Kidney capillary endothelial cell (primary cell): ENCODE results near the gene PYM1.
"Not testable (repeated sequence)": the region's sequence is repeated elsewhere in the genome, so short reads cannot be mapped to it uniquely, and the experiment has no call there.

ENCODE experiments used
- DNase-seq: peaks from one replicate; pipeline ENCODE4 v3.0.0-alpha.2; 2018; ENCODE audit warnings: low spot score

PYM1 gene

DNA sequence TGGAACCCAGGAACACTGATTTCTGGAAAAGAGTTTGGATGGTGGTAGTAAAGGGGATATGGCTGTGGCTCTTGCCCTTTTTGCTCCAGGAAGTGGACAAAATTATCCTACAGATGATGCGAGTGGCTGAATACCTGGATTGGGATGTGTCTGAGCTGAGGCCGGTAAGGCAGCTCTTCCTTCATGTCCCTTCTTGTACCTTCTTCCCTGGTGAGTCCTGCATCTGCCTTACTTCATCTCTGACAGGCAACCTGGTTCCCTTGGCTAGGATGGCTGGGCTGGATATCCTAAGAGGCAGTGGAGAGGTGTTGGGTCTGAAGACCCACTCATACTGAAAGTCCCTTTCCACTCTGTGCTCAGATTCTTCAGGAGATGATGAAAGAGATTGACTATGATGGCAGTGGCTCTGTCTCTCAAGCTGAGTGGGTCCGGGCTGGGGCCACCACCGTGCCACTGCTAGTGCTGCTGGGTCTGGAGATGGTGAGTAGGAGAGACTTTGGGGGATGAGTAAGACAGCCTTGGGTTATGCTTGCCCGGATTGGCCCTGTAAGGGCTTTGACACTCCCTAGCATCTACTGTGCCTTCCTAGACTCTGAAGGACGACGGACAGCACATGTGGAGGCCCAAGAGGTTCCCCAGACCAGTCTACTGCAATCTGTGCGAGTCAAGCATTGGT is 11.3 kb upstream of the PYM1 start:
- DNase-seq, result no peak

DNA sequence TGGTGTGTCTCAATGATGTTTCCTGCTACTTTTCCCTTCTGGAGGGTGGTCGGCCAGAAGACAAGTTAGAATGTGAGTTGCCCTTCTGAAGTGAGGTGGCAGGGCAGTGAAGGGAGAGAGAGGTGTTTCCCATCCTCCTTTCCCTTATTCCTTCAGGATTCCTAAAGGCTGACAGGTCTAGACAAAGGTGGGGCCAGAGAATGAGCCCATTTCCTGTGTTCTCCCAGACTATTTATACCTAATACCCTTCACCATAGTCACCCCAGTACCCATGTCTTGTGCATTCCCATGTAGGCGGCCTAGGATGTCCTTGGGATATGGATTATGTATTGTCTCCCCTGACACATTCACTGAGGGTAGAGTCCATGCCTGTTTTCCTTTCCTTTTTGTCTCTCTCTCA is 10.3 kb upstream of the PYM1 start:
- peak; percentile 24 for DNase-seq

DNA sequence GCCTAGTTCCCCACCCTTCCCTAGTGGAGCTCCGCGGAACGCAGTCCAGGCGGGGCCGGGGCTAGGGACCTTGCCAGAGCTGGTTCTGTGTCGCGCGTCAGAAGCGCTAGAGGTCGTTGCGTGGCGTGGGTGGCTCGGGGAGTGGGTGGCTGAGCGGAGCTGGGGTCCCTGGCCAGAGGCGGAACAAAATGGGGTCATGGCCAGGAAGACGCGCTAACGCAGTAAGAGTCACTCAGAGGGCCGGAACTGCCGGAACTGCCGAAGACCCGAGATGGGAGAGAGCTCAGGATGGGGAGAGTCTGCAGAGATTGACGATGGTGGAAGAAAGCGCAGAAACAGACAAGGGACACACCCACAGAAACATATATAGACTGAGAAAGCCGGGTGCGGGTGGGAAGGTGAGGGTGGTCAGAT is 8.1 kb upstream of the PYM1 start:
- DNase-seq, result peak; percentile 36

DNA sequence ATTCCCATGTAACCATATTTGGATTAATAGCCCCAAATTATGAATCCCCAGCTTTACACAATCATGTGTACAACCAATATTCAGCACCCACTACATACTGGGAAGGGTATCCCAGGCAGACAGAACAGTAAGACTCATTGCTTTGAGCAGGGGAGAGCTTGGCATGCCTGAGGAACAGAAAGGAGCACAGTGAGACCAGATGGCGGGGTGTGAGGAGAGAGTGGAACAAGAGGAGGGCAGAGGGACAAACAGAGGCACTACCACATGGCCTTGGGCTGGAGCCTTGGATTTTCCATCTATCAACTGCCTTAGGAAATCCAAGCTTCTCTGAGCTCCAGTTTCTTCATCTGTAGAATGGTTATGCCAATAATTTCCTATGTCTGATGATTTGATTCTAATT is 7.1 kb upstream of the PYM1 start:
- no peak for DNase-seq

DNA sequence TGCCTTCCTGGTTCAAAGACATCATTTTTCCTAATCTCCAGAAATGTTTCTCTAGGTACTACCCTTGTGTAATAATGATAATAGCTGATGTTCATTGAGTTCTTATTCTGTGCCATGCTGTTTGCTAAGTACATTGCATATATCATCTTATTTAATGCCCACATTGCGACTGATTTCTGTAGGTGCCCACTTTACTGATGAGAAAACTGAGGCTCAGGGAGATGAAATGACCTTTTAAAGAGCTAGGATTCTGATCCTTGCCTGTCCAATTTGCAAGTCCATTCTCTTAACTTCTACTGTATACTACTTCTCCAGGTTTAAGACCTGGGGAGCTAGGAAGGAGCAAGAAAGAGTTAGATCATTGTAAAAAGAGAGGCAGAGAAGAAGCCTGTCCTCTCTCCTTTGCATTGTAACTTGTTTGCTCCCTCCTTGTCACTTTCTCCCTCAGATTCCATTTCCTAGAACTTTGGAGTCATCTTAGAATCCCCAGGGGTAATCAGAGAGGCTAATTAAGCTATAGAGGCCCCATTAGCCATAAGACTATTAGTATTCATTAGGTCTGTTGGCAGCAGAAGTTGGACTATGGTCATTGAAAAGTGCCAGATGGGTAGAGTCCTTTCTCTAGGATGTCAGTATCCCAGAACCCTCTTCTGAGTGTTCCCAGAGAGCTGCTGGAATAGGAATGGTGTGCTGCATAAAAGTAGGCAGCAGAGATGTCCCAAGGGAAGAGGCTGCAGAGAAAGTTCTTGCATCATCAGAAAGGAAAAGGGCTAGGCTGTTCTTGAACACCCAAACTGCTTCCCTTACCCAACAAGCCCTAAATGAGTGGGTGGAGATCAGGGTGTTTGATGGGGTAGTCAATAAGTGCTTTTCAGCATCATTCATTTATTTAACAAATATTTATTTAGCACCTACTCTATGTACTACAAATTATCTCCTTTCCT is 6.4 kb upstream of the PYM1 start:
- no peak for DNase-seq

DNA sequence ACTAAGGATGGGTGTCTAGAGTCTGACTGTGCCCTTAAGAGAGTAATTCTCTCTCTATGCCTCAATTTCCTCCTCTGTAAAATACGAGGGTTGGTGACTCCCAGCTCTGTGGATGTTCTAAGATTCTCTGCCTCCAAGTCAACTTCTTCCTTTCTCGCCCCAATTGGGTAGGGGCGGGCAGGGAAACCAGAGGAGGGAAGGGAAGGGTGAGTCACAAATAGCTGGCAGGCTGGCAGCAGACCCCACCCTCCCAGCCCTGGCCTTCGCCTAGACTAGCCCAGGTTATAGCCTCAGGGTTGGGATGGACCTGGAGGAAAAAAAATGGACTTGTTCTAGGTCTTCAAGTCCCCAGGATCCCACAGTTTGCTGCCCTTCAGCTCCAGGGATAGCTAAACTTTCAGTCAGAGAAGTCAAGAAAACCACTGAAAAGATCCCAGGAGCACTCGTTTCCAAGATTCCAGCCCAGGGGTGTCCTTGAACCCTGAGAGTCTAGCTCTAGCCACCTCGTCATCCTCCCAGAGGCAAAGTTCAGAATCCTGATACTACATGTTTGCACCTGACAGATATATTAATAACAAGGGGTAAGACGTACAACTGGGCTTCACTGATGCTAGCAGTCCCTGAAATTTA is 5.6 kb upstream of the PYM1 start:
- DNase-seq, result peak; percentile 28

DNA sequence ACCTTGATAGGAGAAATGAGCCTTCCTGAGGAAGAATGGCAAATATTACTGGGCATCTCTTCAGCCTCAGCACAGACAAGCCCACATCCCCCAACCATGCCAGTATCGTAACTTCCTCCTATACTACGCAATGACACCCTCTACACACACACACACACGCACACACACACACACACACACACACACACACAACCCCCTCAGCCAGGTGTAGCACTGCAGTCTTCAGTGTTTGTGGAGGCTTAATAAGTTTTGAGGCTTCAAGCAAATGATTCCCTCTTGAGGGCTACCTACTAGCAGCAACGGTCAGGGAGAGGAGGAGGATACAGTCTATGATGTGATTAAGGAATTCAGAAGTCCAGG is 4.8 kb upstream of the PYM1 start:
- peak; percentile 24 for DNase-seq

DNA sequence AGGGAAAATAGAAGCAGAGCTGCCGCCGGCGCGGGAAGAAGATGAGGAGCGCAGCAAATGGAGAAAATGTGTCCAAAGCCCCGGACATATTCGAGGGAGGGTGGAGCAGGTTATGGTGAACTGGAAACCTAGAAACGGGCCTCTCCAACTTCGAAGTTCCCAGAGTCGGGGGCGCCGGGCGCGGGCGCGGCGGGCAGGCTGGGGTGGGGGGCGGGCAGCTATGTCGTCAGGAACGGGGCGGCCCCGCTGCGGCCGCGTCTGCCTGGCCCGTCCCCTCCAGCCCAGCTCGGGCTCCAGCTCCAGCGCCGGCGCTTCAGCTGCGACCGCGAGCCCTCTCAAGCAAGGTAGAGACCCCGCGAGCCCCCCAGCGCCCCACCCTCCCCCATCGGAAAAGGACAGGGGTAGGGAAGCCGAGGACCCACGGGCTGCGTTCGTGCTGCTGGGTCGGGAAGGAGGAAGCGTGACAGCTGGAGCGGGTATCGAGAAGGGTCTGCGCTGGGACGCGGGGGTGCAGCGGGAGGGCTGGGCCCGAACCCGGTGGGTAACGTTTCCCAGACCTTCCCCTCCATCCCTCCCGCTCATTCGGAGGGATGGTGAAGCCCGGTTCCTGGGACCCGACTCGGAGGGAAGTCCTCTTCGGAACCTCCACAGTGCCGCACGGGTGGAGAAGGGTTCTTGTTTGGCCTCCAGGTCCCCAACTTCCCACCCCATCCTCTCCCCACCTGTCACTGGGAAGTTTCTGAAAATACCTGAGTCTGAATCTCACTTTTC is 4.3 kb upstream of the PYM1 start:
- DNase-seq, result no peak

DNA sequence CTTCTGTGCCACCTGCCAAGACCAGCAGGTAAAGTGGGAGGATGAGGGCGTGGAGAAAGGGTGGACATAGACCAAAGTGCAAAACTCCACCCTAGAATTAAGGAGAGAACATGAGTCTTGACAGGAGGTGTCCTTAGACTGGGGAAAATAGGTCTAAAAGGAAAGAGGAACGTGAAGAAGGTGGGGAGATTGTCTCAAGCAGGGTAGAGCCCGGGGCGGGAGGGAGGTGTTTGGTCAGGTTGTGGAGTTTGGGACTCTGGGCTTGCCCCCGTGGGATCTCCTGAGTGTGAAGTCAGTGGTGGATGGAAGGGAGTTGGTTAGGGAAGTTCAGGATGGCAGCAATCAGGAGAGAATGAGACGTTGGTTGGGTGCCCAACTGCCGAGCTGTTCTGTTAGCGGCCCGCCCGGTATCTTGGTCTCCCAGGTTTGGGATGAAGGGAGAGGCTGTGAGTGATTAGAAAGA is 3.7 kb upstream of the PYM1 start:
- no peak for DNase-seq

DNA sequence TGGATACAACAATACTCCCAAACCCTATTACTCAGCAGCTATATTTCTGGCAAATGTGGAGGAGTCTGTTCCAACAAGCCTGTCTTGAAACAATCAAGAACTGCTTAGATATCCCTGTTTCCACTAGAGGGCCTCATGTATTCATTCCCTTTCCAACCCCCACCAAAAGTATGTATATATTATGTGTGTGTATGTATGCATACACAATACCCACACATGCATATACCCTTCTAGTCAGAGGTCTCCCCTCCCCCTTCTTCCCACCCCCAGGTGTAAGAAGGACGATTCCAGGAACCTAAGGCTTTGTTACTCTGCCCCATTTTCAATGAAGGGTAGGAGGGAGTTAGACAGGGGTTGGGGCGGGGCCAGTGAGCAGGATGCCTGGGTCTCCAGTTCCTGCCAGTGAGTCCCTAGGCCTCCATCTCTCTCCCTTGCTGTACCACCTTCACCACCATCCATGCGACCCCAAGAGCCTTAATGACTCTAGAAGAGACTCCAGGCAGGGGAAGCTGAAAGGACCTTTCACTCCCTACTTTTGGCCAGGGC is 3.1 kb upstream of the PYM1 start, which contains the start of gene DGKA:
DGKA (plus strand) TSS at position 392 of the 546 bp plus-strand sequence. CDS start 5,342 bp downstream, outside the sequence.
- DNase-seq, result peak; percentile 60

DNA sequence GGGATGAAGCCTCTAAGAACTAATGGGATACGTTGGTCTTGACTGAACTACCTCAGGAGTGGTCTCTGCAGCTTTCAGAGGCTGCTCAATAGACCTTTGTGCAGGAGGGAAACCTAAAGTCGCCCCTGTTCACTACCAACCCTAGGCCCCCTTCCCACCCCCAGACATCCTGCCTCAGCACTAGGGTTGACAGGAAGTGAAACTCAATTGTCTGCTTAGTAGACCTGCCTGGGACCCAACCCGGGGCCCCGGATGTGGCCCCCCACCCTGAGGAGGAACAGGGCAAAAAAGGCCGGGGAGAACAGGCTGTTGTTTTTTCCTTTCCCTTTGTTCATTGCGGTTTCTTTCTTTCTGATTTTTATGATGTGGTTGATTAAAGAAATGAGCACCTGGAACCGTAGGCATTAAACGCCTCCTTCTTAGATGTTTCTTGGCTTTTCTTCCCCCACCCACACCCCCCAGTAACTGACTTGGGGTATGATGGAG is 1.7 kb upstream of the PYM1 start:
- no peak for DNase-seq

DNA sequence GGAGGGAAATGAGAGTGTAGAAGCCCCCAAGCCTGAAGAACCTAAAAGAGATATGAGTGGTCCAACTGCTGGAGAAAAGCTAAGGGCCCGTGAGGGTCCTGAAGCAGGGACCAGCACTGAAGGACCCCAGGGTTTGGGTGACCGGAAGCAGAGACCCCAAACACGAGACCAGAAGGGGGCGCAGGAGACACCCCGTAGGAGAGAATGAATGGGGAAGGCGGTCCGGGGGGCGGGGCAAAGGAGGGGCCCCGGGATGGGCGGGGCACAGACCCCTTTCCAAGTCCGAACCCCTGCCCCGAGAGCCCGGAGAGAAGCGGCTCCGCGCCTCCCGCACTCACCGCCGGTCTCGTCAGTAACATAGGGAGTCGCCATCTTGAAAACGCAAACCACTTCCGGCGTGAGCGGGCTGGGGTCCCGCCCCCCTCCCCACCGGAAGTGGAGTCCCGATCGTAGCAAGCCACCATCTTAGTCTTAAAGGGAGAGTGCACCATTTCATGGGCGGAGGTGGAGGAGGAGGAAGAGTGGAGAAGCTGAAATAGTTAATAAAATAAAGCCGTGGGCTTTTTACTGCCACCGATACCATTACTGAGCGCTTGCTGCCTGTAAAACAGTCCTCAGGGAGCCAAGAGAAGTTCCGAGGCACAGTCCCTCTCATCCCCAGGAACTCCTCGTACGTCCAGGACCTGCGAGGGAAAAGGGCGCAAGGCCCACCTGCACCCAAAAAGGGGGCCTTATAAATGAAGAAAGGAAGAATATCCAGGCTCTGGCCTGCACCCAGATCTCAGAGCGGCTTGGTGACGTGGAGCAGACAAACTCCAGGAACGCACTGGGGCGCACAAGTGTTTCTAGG is 731 bp downstream of the PYM1 start:
- peak; percentile 72 for DNase-seq

DNA sequence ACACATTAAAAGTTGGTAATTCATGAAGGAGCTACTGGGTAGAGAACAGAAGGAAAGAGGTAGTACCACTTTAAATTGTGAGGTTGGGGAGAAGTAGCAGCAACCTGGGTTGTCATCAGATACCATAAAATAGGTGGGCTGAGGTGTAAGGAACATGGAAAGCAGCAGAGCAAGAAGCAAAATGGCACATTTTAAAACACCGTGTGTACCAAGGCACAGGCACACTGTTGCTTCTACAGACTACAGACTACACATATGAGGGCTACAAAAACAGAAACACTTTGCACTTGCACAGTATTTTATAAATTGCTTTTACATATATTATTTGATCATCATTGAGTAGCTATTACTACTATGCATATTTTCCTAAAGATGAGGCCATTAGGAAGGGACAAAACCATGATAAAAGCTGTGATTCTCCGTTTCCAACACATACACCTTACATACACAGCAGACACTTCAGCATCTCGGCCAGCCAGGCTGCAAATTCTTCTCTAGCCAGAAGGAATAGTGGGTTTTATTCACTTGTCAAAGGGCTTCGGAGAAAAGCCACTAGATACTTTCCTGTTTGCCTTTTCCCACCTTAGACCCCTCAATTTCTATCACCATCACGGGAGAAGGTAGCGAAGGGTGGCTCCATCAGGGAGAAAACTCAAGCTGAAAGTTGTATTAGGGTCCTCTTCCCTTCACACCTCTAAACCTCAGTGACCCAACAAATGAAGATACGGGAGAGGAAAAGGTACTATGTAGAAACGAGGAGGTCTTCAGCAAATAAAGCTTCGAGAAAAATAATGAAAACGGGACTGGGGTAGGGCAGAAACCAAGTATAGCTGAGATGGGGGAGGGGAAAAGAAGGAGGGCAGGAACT is 1.6 kb downstream of the PYM1 start:
- no peak for DNase-seq

DNA sequence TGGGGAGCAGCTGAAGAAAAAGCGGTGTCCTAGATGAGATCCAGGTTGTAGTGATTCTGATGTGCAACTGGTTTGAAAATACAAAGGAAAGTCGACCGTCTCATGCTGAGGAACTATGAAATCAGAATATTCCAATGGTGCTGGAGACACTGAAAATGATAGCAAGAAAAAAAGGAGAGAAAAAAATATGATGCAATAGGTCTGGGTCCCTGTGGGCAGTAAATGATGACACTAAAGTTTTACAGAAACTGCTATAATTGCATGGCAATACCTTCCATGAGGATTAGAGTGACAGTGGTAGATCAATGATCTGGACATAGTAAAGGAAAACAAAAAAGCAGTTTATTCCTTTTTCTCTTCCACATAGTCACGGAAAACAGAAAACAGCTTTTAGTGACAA is 2.3 kb downstream of the PYM1 start:
- DNase-seq, result no peak

DNA sequence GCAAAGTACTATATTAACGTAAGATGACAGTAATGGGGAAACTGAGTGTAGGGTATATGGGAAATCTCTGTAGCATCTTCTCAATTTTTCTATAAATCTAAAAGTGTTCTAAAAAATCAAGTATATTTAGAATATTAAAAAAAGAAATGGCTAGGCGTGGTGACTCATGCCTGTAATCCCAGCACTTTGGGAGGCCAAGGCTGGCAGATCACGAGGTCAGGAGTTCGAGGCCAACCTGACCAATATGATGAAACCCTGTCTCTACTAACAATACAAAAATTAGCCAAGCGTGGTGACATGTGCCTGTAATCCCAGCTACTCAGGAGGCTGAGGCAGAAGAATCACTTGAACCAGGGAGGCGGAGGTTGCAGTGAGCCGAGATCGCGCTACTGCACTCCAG is 4.0 kb downstream of the PYM1 start:
- DNase-seq, result not testable (repeated sequence)

DNA sequence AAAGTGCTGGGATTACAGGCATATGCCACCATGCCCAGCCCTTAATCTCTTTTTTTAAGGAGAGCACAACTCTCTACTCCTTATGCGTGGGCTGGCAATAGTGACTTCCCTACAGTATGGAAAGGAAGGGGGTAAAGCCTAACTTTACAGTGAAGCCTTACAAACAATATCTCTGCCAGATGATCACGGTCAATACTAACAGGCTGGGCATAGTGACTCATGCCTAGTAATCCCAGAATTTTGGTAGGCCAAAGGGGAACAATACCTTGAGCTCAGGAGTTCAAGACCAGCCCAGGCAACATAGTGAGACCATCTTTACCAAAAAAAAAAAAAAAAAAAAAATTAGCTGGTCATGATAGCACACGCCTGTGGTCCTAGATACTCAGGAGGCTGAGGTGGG is 5.6 kb downstream of the PYM1 start:
- DNase-seq, result no peak

DNA sequence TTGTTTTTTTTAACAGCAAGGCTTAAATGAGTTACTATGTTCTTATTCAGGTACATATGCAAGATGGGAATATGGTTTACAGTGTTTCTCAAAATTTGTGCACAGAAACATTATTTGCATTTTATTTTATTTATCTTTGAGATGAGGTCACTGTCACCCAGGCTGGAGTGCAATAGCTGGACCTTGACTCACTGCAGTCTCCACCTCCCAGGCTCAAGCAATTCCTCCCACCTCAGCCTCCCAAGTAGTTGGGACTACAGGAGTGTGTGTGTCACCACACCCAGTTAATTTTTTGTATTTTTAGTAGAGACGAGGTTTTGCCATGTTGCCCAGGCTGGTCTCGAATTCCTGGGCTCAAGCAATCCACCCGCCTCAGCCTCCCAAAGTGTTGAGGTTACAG is 8.7 kb downstream of the PYM1 start:
- not testable (repeated sequence) for DNase-seq

DNA sequence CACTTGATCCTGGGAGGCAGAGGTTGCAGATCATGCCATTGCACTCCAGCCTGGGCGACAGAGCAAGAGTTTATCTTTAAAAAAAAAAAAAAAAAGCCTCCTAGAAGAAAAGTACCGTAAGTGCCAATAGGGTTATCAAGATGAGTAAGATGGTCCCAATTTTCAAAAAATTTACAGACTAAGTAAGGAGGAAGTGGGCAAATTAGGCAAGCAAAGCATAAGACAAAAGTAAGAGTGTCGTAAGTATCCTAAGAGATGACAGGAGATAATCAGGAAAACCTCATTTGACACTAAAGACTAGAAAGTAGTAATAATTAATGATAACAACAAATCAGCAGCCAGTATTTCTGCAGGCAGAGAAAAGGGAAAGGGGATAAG is 12.2 kb downstream of the PYM1 start:
- DNase-seq, result no peak

DNA sequence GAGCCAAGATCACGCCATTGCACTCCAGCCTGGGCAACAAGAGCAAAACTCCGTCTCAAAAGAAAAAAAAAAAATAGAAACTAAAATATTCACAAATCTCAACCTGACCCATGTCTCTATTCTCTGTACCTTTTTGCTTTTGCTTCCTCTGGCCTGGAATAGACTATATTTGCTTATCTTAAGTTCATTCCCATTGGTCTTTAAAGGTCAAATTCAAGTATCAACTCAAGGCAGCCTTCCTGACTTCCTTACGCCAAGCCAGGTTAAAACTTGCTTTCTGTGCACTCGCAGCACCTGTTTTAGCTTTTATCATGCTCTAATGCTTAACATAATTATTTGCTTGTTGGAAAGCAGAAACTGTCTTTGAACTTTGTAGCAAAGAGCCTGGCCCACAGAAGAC is 14.8 kb downstream of the PYM1 start:
- DNase-seq, result no peak

DNA sequence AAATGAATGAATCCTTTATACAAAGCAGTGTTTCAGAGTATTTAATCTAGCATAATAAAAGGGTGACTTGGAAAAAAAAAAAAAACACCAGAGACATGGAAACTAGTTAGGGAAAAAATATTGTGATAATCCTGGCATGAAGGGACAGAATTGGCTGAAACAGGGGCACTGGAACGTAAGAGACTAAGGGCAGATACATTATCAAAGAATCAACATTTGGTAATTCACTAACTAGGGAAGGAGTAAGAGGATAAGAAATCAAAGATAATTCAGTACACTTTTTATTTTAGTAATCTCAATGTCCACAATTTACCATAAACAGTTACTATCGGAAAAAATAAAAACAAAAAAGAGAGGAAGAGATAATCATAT is 18.2 kb downstream of the PYM1 start:
- no peak for DNase-seq
